Muscle of leg (tissue), 11 donors: ENCODE data around the gene PIGO. TPM values are rescaled to one million over a fixed set of nuclear protein-coding genes. Genes with fewer than 3 reads are reported as not detected.

ENCODE experiments used
- DNase-seq: peaks from one replicate; pipeline ENCODE4 v3.0.0; 2013
- H3K27ac ChIP-seq: one replicate; pipeline ENCODE4 v1.5.1; 2013; ENCODE audit warnings: mild to moderate bottlenecking, low read length, control low read depth
- H3K27me3 ChIP-seq: one replicate; pipeline ENCODE4 v1.6.1; 2013; ENCODE audit warnings: low read length; ENCODE audit not compliant: control insufficient read depth, insufficient read depth
- H3K36me3 ChIP-seq: one replicate; pipeline ENCODE4 v1.6.1; 2013; ENCODE audit warnings: low read length; ENCODE audit not compliant: control insufficient read depth, insufficient read depth
- H3K4me1 ChIP-seq: one replicate; pipeline ENCODE4 v1.6.1; 2013; ENCODE audit warnings: low read length; ENCODE audit not compliant: control insufficient read depth, insufficient read depth
- H3K4me3 ChIP-seq: one replicate; pipeline ENCODE4 v1.5.1; 2013; ENCODE audit warnings: low read length, control low read depth
- H3K9me3 ChIP-seq: replicated peaks from 2 replicates; pipeline ENCODE4 v1.6.1; 2013; ENCODE audit warnings: low read depth, low read length; ENCODE audit not compliant: control insufficient read depth
- WGBS: methylation state at CpG from one replicate; pipeline ENCODE4 v1.1.5; 2013; ENCODE audit warnings: missing lambda C conversion rate; ENCODE audit not compliant: insufficient coverage; 5-methylcytosine and 5-hydroxymethylcytosine counted together
- polyA plus RNA-seq, 8 donors: library from polyadenylated mRNA; unstranded; fragments of 120-200 nt; gene quantifications; one replicate each; pipeline versions ENCODE4 v1.2.1 to v1.2.3, GENCODE V29; 2013; ENCODE audit warnings: inconsistent platforms in 1 of 8, low replicate concordance in 1 of 8; ENCODE audit not compliant: insufficient read length in 8 of 8, insufficient read depth in 1 of 8
- total RNA-seq: library from RNA; stranded (reverse); fragments of 120-200 nt; gene quantifications from one replicate; pipeline ENCODE4 v1.2.4, GENCODE V29; 2013

The PIGO gene
- total and polyA plus RNA-seq, 9 donors, result 9.1 to 16.0 (median 13.3) TPM

DNA sequence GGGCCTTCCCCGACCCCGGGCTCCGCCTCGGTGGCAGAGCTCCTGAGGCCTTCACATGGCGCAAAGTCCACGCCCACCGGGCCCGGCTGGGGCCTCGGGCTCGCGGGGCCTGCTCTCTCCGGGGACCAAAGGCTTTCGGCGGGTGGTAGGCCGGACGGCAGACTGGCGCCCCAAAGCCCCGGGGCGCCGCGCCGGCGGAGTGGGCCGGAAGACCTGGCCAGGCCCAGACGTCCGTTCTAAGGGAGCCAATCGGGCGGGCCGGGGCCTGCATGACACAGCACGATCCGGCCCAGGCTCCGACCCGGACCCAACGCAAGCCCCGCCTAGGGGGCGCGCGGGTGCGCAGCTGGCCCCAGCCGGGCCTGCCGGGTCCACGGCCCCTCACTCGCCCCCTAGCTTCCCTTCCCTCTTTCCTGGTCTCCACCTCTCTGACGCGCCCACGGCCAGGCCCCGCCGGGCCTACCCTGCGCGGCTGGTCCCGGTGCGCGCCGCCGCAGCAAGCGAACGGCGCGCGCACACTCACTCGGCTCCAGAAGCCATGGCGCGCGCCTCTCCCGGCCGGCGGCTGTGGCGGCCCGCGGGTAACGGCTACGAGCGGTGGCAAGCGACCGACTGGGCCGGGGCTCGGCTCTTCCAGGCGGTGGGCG, 24.5 kb downstream of the PIGO start:
- Histone ChIP-seq H3K4me1 (peaks cover 26% of the 10 kb centered on the region), H3K36me3 (peaks cover 51% of the 10 kb centered on the region), H3K27me3 (no peaks in the 10 kb centered on the region), H3K9me3 (no peaks in the 10 kb centered on the region), H3K27ac (peak overlapping the region; percentile 98), H3K4me3 (peak overlapping the region; percentile 94)
- DNase-seq, result peak; percentile 93
- under 1% methylated on average over 79 of the region's 79 CpGs for WGBS

- Histone ChIP-seq H3K4me1 (peaks cover 26% of the 10 kb centered on the region), H3K4me3 (peak overlapping the region; percentile 94), H3K36me3 (peaks cover 51% of the 10 kb centered on the region), H3K27me3 (no peaks in the 10 kb centered on the region), H3K27ac (peak overlapping the region; percentile 98), H3K9me3 (no peaks in the 10 kb centered on the region)
- under 1% methylated on average over 11 of the region's 20 CpGs for WGBS
- DNase-seq, result peak; percentile 33
These were observed 25.3 kb downstream of the PIGO start for GRCh38 chr9:35070823-35071813.

DNA sequence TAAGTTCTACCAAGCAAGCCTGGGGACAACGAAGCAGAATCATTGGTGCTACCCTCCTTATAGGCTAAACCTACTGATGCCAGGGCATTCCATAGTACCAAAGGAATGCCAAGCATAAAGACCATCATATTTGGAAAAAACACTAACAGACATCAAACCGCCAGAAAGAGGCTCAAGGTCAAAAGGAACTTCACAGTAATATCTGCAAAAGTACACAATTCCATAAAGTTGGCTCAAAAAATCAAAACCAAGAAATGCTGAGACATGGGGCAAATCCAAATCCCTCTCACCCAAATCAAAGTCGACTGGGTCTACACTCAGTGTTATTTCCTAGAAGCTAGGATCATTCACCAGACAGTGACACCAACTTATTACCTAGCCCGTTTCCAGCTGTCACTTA, 27.4 kb downstream of the PIGO start:
- Histone ChIP-seq H3K9me3 (no peaks in the 10 kb centered on the region), H3K27ac (no peak overlapping the region), H3K36me3 (peaks cover 50% of the 10 kb centered on the region), H3K27me3 (no peaks in the 10 kb centered on the region), H3K4me3 (no peak overlapping the region), H3K4me1 (peaks cover 26% of the 10 kb centered on the region)
- 74% methylated on average over 3 of the region's 4 CpGs for WGBS
- DNase-seq, result no peak

DNA sequence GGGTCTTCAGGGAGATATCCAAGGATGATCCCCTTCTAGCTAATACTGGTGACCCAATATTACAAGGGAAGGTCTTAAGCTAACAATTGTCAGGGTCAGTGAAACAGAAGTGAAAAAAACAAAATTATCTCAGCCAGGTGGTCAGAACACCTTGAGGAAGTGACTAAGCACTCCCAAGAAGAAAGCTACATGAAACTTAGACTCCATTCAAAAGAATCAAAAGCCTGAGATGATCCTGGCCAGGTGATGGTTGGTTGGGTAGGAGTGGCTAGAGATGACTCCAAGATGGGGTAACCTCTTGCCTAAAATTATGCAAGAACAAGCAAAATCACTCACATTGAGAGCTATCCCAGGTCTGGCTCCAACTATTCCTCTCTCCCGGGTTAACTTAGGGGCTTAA, 29.3 kb downstream of the PIGO start:
- H3K27ac ChIP-seq, result no peak overlapping the region
- H3K4me1 ChIP-seq, result peaks cover 22% of the 10 kb centered on the region
- WGBS, result no CpG with 5 or more reads among the region's 1 CpG
- DNase-seq, result no peak
- peaks cover 66% of the 10 kb centered on the region for H3K36me3 ChIP-seq
- no peak overlapping the region for H3K4me3 ChIP-seq
- H3K9me3 ChIP-seq, result no peaks in the 10 kb centered on the region
- no peaks in the 10 kb centered on the region for H3K27me3 ChIP-seq

DNA sequence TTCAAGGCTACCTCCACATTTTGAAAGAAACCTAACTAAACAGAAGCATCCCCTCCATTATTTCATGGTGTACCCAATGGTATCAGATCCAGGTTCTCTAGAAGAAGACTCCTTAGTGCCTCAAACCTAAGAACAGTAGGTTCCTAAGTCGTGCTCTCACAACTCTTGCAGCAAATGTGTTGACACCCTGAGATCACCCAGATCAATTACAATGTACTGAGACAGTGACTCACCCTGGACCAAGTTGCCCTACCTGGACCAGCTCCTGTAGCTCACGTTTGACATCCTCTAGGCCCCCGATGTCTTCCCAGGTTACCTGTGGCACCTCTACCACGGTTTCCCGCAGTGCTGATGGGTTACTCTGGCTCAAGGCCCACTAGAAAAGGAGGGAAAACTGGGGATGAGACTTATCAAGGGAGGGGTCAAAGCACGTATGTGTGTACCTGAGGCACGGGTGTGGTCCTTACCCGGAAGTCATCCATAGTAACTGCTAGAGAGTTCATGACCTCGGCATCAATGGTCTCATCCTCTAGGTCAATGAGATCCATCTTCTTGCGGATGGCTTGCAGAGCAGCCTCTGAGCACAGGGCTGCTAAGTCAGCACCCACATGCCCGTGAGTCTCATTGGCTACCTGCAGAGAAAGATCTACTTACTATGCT, 35.7 kb downstream of the PIGO start:
- H3K4me1 ChIP-seq, result no peaks in the 10 kb centered on the region
- H3K4me3 ChIP-seq, result no peak overlapping the region
- no peak overlapping the region for H3K27ac ChIP-seq
- 92% methylated on average over 10 of the region's 11 CpGs for WGBS
- no peaks in the 10 kb centered on the region for H3K27me3 ChIP-seq
- H3K36me3 ChIP-seq, result peaks cover 94% of the 10 kb centered on the region
- no peaks in the 10 kb centered on the region for H3K9me3 ChIP-seq
- no peak for DNase-seq

GRCh38 chr9:35059438-35059837, 37.0 kb downstream of the PIGO start:
- no peaks in the 10 kb centered on the region for H3K9me3 ChIP-seq
- peaks cover 81% of the 10 kb centered on the region for H3K36me3 ChIP-seq
- no peak overlapping the region for H3K4me3 ChIP-seq
- no peak overlapping the region for H3K27ac ChIP-seq
- no peaks in the 10 kb centered on the region for H3K4me1 ChIP-seq
- WGBS, result 94% methylated on average over 5 of the region's 10 CpGs
- DNase-seq, result no peak
- H3K27me3 ChIP-seq, result no peaks in the 10 kb centered on the region

- peaks cover 73% of the 10 kb centered on the region for H3K36me3 ChIP-seq
- no peak for DNase-seq
- no peaks in the 10 kb centered on the region for H3K27me3 ChIP-seq
- H3K9me3 ChIP-seq, result no peaks in the 10 kb centered on the region
- H3K4me1 ChIP-seq, result no peaks in the 10 kb centered on the region
- no peak overlapping the region for H3K4me3 ChIP-seq
- H3K27ac ChIP-seq, result no peak overlapping the region
- 98% methylated on average over 8 of the region's 8 CpGs for WGBS
These were observed 39.1 kb downstream of the PIGO start for GRCh38 chr9:35057271-35057620.

- no peaks in the 10 kb centered on the region for H3K27me3 ChIP-seq
- DNase-seq, result no peak
- H3K4me3 ChIP-seq, result no peak overlapping the region
- peaks cover 72% of the 10 kb centered on the region for H3K36me3 ChIP-seq
- WGBS, result 85% methylated on average over 4 of the region's 9 CpGs
- H3K4me1 ChIP-seq, result no peaks in the 10 kb centered on the region
- H3K27ac ChIP-seq, result no peak overlapping the region
- no peaks in the 10 kb centered on the region for H3K9me3 ChIP-seq
These were observed 39.7 kb downstream of the PIGO start for GRCh38 chr9:35056571-35057270.

DNA sequence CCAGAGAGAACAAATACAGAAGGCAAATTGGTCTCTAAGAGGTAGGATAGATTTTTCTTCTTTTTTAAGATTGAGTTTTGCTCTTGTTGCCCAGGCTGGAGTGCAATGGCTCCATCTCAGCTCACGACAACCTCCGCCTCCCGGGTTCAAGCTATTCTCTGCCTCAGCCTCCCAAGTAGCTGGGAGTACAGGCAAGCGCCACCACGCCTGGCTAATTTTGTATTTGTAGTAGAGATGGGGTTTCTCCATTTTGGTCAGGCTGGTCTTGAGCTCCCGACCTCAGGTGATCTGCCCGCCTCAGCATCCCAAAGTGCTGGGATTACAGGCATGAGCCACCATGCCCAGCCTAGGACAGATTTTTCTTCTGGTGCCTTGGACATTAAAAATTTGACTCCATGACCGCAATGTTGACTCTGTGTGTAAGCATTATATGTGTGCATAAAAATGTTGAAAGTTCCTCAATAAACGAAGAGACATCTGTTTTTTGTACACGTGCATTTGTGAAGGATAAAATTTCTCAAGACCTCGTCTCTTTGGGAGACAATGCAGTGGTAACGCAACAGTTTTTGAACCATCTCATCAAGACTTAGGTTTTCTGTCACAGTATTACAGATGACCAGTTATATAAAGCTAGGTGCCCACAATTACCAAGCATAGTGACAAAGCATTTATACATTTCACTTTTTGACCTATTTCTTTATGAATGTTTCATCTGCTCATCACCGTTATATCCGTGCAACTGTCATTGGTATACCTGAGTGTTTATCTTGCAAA, 41.3 kb downstream of the PIGO start:
- H3K27ac ChIP-seq, result no peak overlapping the region
- H3K9me3 ChIP-seq, result no peaks in the 10 kb centered on the region
- H3K36me3 ChIP-seq, result peaks cover 63% of the 10 kb centered on the region
- H3K27me3 ChIP-seq, result no peaks in the 10 kb centered on the region
- 92% methylated on average over 9 of the region's 14 CpGs for WGBS
- H3K4me3 ChIP-seq, result no peak overlapping the region
- no peak for DNase-seq
- no peaks in the 10 kb centered on the region for H3K4me1 ChIP-seq
